Mesenchymal stem cell (in vitro differentiated cells and primary cell): ENCODE measurements around the gene HERC2. TPM values are rescaled to one million over a fixed set of nuclear protein-coding genes. Genes with fewer than 3 reads are reported as not detected.
"Not testable (repeated sequence)": the region's sequence is repeated elsewhere in the genome, so short reads cannot be mapped to it uniquely, and the experiment has no call there.

ENCODE experiments used
- DNase-seq: peaks from one replicate; pipeline ENCODE4 v3.0.0-alpha.2; 2013
- H2AFZ ChIP-seq: one replicate; pipeline ENCODE4 v1.6.1; 2013; ENCODE audit warnings: low read depth, mild to moderate bottlenecking, control low read depth, inconsistent platforms, low read length, moderate library complexity
- H2AK5ac ChIP-seq: 2 replicates; pipeline ENCODE4 v1.6.1; 2013; ENCODE audit warnings: low read length, moderate library complexity, mild to moderate bottlenecking, inconsistent platforms; ENCODE audit not compliant: severe bottlenecking
- H2BK120ac ChIP-seq: one replicate; pipeline ENCODE4 v1.6.1; 2013; ENCODE audit warnings: low read depth, mild to moderate bottlenecking, inconsistent platforms, low read length, moderate library complexity
- H2BK12ac ChIP-seq, 2 experiments: one replicate each; pipeline ENCODE4 v1.6.1; 2013; ENCODE audit warnings: inconsistent platforms in 2 of 2, low read length in 2 of 2, mild to moderate bottlenecking in 2 of 2, moderate library complexity in 2 of 2, control low read depth in 1 of 2
- H2BK15ac ChIP-seq: one replicate; pipeline ENCODE4 v1.6.1; 2013; ENCODE audit warnings: mild to moderate bottlenecking, low read depth, inconsistent platforms; ENCODE audit not compliant: poor library complexity, severe bottlenecking
- H2BK5ac ChIP-seq: 2 replicates; pipeline ENCODE4 v1.6.1; 2013; ENCODE audit warnings: low read depth, mild to moderate bottlenecking, low read length, control low read depth, inconsistent platforms; ENCODE audit not compliant: poor library complexity, severe bottlenecking
- H3K14ac ChIP-seq, 2 experiments: one replicate each; pipeline ENCODE4 v1.6.1; 2013; ENCODE audit warnings: inconsistent platforms in 2 of 2, low read length in 2 of 2, control low read depth in 1 of 2, mild to moderate bottlenecking in 1 of 2, moderate library complexity in 1 of 2
- H3K18ac ChIP-seq, 2 experiments: one replicate each; pipeline ENCODE4 v1.6.1; 2013; ENCODE audit warnings: inconsistent platforms in 2 of 2, low read length in 2 of 2, control low read depth in 1 of 2, low read depth in 1 of 2, mild to moderate bottlenecking in 1 of 2
- H3K23ac ChIP-seq, 2 experiments: one replicate each; pipeline ENCODE4 v1.6.1; 2013; ENCODE audit warnings: inconsistent platforms in 2 of 2, low read length in 2 of 2, mild to moderate bottlenecking in 2 of 2, moderate library complexity in 2 of 2, control low read depth in 1 of 2
- H3K27ac ChIP-seq: 2 replicates; pipeline ENCODE4 v1.5.1; 2013; ENCODE audit warnings: mild to moderate bottlenecking, moderate library complexity, low read length, control low read depth, inconsistent platforms; ENCODE audit not compliant: poor library complexity, severe bottlenecking
- H3K27me3 ChIP-seq, 2 experiments: 2 replicates each; pipeline versions ENCODE4 v1.6.1 to v1.7.0; 2013; ENCODE audit warnings: low read length in 2 of 2, mild to moderate bottlenecking in 2 of 2, moderate library complexity in 2 of 2, control low read depth in 1 of 2, inconsistent platforms in 1 of 2; ENCODE audit not compliant: control insufficient read depth in 1 of 2, insufficient read depth in 1 of 2
- H3K36me3 ChIP-seq, 2 experiments: 2 replicates each; pipeline versions ENCODE4 v1.6.1 to v1.7.0; 2013; ENCODE audit warnings: low read length in 2 of 2, control low read depth in 1 of 2, inconsistent platforms in 1 of 2, low read depth in 1 of 2, mild to moderate bottlenecking in 1 of 2; ENCODE audit not compliant: insufficient read depth in 2 of 2, control insufficient read depth in 1 of 2
- H3K4ac ChIP-seq, 2 experiments: one replicate each; pipeline ENCODE4 v1.6.1; 2013; ENCODE audit warnings: inconsistent platforms in 2 of 2, low read length in 2 of 2, mild to moderate bottlenecking in 2 of 2, moderate library complexity in 2 of 2, control low read depth in 1 of 2, low read depth in 1 of 2
- H3K4me1 ChIP-seq: 2 replicates; pipeline ENCODE4 v1.6.1; 2013; ENCODE audit warnings: low read depth, low read length, control low read depth; ENCODE audit not compliant: control insufficient read depth, insufficient read depth
- H3K4me2 ChIP-seq: 2 replicates; pipeline ENCODE4 v1.6.1; 2013; ENCODE audit warnings: low read length, mild to moderate bottlenecking, inconsistent platforms; ENCODE audit not compliant: poor library complexity, severe bottlenecking
- H3K4me3 ChIP-seq, 2 experiments: 2 replicates each; pipeline versions ENCODE4 v1.5.1 to v1.7.0; 2013; ENCODE audit warnings: low read length in 2 of 2, mild to moderate bottlenecking in 2 of 2, control low read depth in 1 of 2, low read depth in 1 of 2; ENCODE audit not compliant: insufficient read depth in 1 of 2
- H3K79me1 ChIP-seq: replicated peaks from 2 replicates; pipeline ENCODE4 v1.6.1; 2013; ENCODE audit warnings: mild to moderate bottlenecking, control low read depth, low read length, inconsistent platforms; ENCODE audit not compliant: poor library complexity, severe bottlenecking
- H3K9ac ChIP-seq: 2 replicates; pipeline ENCODE4 v1.7.0; 2013; ENCODE audit warnings: mild to moderate bottlenecking, low read length, moderate library complexity
- H3K9me3 ChIP-seq: 2 replicates; pipeline ENCODE4 v1.7.0; 2013; ENCODE audit warnings: mild to moderate bottlenecking, low read length; ENCODE audit not compliant: control insufficient read depth
- H4K8ac ChIP-seq: one replicate; pipeline ENCODE4 v1.6.1; 2013; ENCODE audit warnings: inconsistent platforms, mild to moderate bottlenecking, low read length, moderate library complexity
- H4K91ac ChIP-seq: one replicate; pipeline ENCODE4 v1.6.1; 2013; ENCODE audit warnings: mild to moderate bottlenecking, low read length, inconsistent platforms
- WGBS: methylation state at CpG from one replicate; pipeline ENCODE4 v1.1.7; 2013; ENCODE audit warnings: mixed read lengths; 5-methylcytosine and 5-hydroxymethylcytosine counted together
- polyA plus RNA-seq, 2 experiments: library from polyadenylated mRNA; stranded (reverse); fragments of 200-250 nt; gene quantifications; one replicate each; pipeline ENCODE4 v1.2.3, GENCODE V29; 2013

HERC2 gene
- 22.0 TPM for polyA plus RNA-seq (2013, experiment 1 of 2)
- 18.7 TPM for polyA plus RNA-seq (2013, experiment 2 of 2)

GRCh38 chr15:28322129-28322588 is at the start of gene HERC2:
Gene HERC2 (minus strand): TSS chr15:28322179. CDS start chr15:28321433, 746 bp downstream.
- not testable (repeated sequence) for H3K4me2 ChIP-seq, H2BK120ac ChIP-seq, H2BK5ac ChIP-seq, DNase-seq, H3K27me3 ChIP-seq, H3K14ac ChIP-seq, H3K79me1 ChIP-seq, H3K27ac ChIP-seq, H3K4me1 ChIP-seq, H4K91ac ChIP-seq, H2BK15ac ChIP-seq, H3K4ac ChIP-seq, H3K18ac ChIP-seq, H2AK5ac ChIP-seq, H2AFZ ChIP-seq, H3K9me3 ChIP-seq, H3K23ac ChIP-seq, H2BK12ac ChIP-seq, H4K8ac ChIP-seq
- Histone ChIP-seq H3K4me3 (peak within 1 kb of the TSS in 1 of 2 experiments; percentile 73), H3K9ac (peak within 1 kb of the TSS; percentile 73), H3K36me3 (peaks cover 4 to 11% of the 10 kb centered on the region in 2 experiments)
- no CpG with 5 or more reads among the region's 52 CpGs for WGBS

GRCh38 chr15:28365502-28365901 is 43.5 kb upstream of the HERC2 start:
- not testable (repeated sequence) for H2BK12ac ChIP-seq, H3K4me2 ChIP-seq

GRCh38 chr15:28357984-28358383 is 36.0 kb upstream of the HERC2 start, which contains the start of gene GOLGA6L24:
Gene GOLGA6L24 (minus strand): TSS chr15:28358084. CDS start chr15:28358023, 61 bp downstream.
- not testable (repeated sequence) for H4K8ac ChIP-seq, H2BK15ac ChIP-seq, H2AFZ ChIP-seq, H3K4me2 ChIP-seq, H3K23ac ChIP-seq, H3K79me1 ChIP-seq, H3K14ac ChIP-seq, H2BK5ac ChIP-seq, H3K4ac ChIP-seq, H3K4me3 ChIP-seq, H3K36me3 ChIP-seq, H2AK5ac ChIP-seq, H3K9me3 ChIP-seq, H2BK12ac ChIP-seq, H3K4me1 ChIP-seq, H3K27ac ChIP-seq, H3K18ac ChIP-seq, H3K27me3 ChIP-seq, DNase-seq, H3K9ac ChIP-seq, H4K91ac ChIP-seq, H2BK120ac ChIP-seq
- WGBS: no CpG with 5 or more reads among the region's 7 CpGs

More at GRCh38 chr15:28365502-28365901, 43.5 kb upstream of the HERC2 start:
- not testable (repeated sequence) for H2BK15ac ChIP-seq, H4K8ac ChIP-seq, H3K27ac ChIP-seq, H3K36me3 ChIP-seq, H2BK120ac ChIP-seq, H3K9ac ChIP-seq, DNase-seq, H3K79me1 ChIP-seq, H3K18ac ChIP-seq, H2BK5ac ChIP-seq, H3K4me1 ChIP-seq, H3K9me3 ChIP-seq, H2AK5ac ChIP-seq, H2AFZ ChIP-seq, H4K91ac ChIP-seq, H3K27me3 ChIP-seq, H3K14ac ChIP-seq, H3K23ac ChIP-seq, H3K4me3 ChIP-seq, H3K4ac ChIP-seq
- no CpG with 5 or more reads among the region's 17 CpGs for WGBS

- H3K14ac ChIP-seq, H3K4me1 ChIP-seq, H3K79me1 ChIP-seq, H4K8ac ChIP-seq, H3K18ac ChIP-seq, DNase-seq, H2AFZ ChIP-seq, H2AK5ac ChIP-seq, H2BK15ac ChIP-seq, H3K9me3 ChIP-seq, H4K91ac ChIP-seq, H3K27me3 ChIP-seq, H3K23ac ChIP-seq, H2BK120ac ChIP-seq, H2BK5ac ChIP-seq, H2BK12ac ChIP-seq, H3K4me2 ChIP-seq, H3K27ac ChIP-seq, H3K4ac ChIP-seq: not testable (repeated sequence)
- Histone ChIP-seq H3K36me3 (peaks cover 9 to 14% of the 10 kb centered on the region in 2 experiments), H3K9ac (peak overlapping the region; percentile 73), H3K4me3 (peak overlapping the region in 1 of 2 experiments; percentile 73)
- WGBS: 0% methylated on average over 2 of the region's 39 CpGs
Observed at GRCh38 chr15:28321358-28322078, 461 bp downstream of the HERC2 start.
